SK-N-SH (cell line): ENCODE data around the gene MGAT5B.

Experiments used
- CTCF ChIP-seq: fragments of 200-600 bp; sonication (generic); IDR thresholded peaks from 2 replicates; pipeline ENCODE4 v1.6.1; 2017; ENCODE audit warnings: antibody characterized with exemption, mild to moderate bottlenecking, moderate library complexity
- FOXM1 ChIP-seq: IDR thresholded peaks from 2 replicates; pipeline ENCODE4 v1.4.0; 2012; ENCODE audit warnings: low read depth, mild to moderate bottlenecking
- MAX ChIP-seq: IDR thresholded peaks from 2 replicates; pipeline ENCODE4 v1.4.0; 2012; ENCODE audit warnings: low read depth
- NFIC ChIP-seq: IDR thresholded peaks from 2 replicates; pipeline ENCODE4 v1.4.0; 2012; ENCODE audit warnings: borderline replicate concordance
- POLR2AphosphoS5 ChIP-seq: IDR thresholded peaks from 2 replicates; pipeline ENCODE4 v1.6.1; 2012; ENCODE audit warnings: low read depth, low read length
- ZBTB33 ChIP-seq: IDR thresholded peaks from 2 replicates; pipeline ENCODE4 v1.4.0; 2012; ENCODE audit warnings: low read depth, borderline replicate concordance

- TF ChIP-seq CTCF, result no peak
- no peak for TF ChIP-seq MAX
- TF ChIP-seq ZBTB33, result no peak
- TF ChIP-seq POLR2AphosphoS5, result no peak
- no peak for TF ChIP-seq NFIC
- no peak for TF ChIP-seq FOXM1
Observed at GRCh38 chr17:76947309-76947708, 79.1 kb downstream of the MGAT5B start.
